ENCODE measurements around the gene CHD9. TPM values are rescaled to one million over a fixed set of nuclear protein-coding genes. Genes with fewer than 3 reads are reported as not detected.

The CHD9 gene
- total RNA-seq, 4 donors from 2014 or later: 97.2 to 141 (median 108) TPM

- no peaks in the 10 kb centered on the region for H3K27me3 ChIP-seq
- no peaks in the 10 kb centered on the region for H3K36me3 ChIP-seq
- no peak overlapping the region for H3K27ac ChIP-seq
- H3K9me3 ChIP-seq: no peaks in the 10 kb centered on the region
- no peak overlapping the region for H3K4me3 ChIP-seq (replicated peaks in 1 of 3)
- 98 to 99% methylated on average over 4 of the region's 4 CpGs for WGBS, 2 donors
- H3K4me1 ChIP-seq: no peaks in the 10 kb centered on the region
- TF ChIP-seq CTCF (IDR thresholded peaks at IDR 0.05) (no peak), POLR2A (IDR thresholded peaks at IDR 0.05) (no peak)
- DNase-seq: no peak
- intact Hi-C loops (cut with DNase I): no loop called here
Measured at GRCh38 chr16:53024045-53024444, 30.7 kb upstream of the CHD9 start.

- TF ChIP-seq CTCF (IDR thresholded peaks at IDR 0.05): no peak
- TF ChIP-seq POLR2A (IDR thresholded peaks at IDR 0.05): no peak
- no peak for DNase-seq
- H3K4me3 ChIP-seq (replicated peaks in 1 of 3): no peak overlapping the region
- no peak overlapping the region for H3K27ac ChIP-seq
- WGBS, 2 donors: 56 to 64% methylated on average over 3 of the region's 3 CpGs
- no peaks in the 10 kb centered on the region for H3K36me3 ChIP-seq
- H3K4me1 ChIP-seq: no peaks in the 10 kb centered on the region
- intact Hi-C loops (cut with DNase I): no loop called here
- no peaks in the 10 kb centered on the region for H3K9me3 ChIP-seq
- H3K27me3 ChIP-seq: no peaks in the 10 kb centered on the region
Measured at GRCh38 chr16:53029971-53030370, 24.8 kb upstream of the CHD9 start.

- Histone ChIP-seq H3K4me3 (replicated peaks in 1 of 3) (no peak overlapping the region), H3K27ac (no peak overlapping the region), H3K27me3 (no peaks in the 10 kb centered on the region), H3K9me3 (no peaks in the 10 kb centered on the region), H3K36me3 (no peaks in the 10 kb centered on the region), H3K4me1 (no peaks in the 10 kb centered on the region)
- DNase-seq: no peak
- WGBS, 2 donors: 66 to 68% methylated on average over 2 of the region's 2 CpGs
- intact Hi-C loops (cut with DNase I): no loop called here
- TF ChIP-seq POLR2A (IDR thresholded peaks at IDR 0.05): no peak
- no peak for TF ChIP-seq CTCF (IDR thresholded peaks at IDR 0.05)
Measured at GRCh38 chr16:53031323-53031942, 23.4 kb upstream of the CHD9 start.

- Histone ChIP-seq H3K27me3 (no peaks in the 10 kb centered on the region), H3K4me1 (no peaks in the 10 kb centered on the region), H3K4me3 (replicated peaks in 1 of 3) (no peak overlapping the region), H3K36me3 (no peaks in the 10 kb centered on the region), H3K27ac (no peak overlapping the region), H3K9me3 (no peaks in the 10 kb centered on the region)
- intact Hi-C loops (cut with DNase I): no loop called here
- 74 to 76% methylated on average over 6 of the region's 6 CpGs for WGBS, 2 donors
- TF ChIP-seq POLR2A (IDR thresholded peaks at IDR 0.05) (no peak), CTCF (IDR thresholded peaks at IDR 0.05) (no peak)
- DNase-seq: no peak
Measured at GRCh38 chr16:53034306-53034705, 20.5 kb upstream of the CHD9 start.

GRCh38 chr16:53035176-53035942 is 19.4 kb upstream of the CHD9 start:
- H3K4me3 ChIP-seq (replicated peaks in 1 of 3): no peak overlapping the region
- 85 to 86% methylated on average over 3 of the region's 3 CpGs for WGBS, 2 donors
- no peaks in the 10 kb centered on the region for H3K27me3 ChIP-seq
- H3K4me1 ChIP-seq: no peaks in the 10 kb centered on the region
- intact Hi-C loops (cut with DNase I): no loop called here
- no peaks in the 10 kb centered on the region for H3K36me3 ChIP-seq
- TF ChIP-seq CTCF (IDR thresholded peaks at IDR 0.05) (no peak), POLR2A (IDR thresholded peaks at IDR 0.05) (no peak)
- no peak overlapping the region for H3K27ac ChIP-seq
- no peak for DNase-seq
- H3K9me3 ChIP-seq: no peaks in the 10 kb centered on the region

Data from thyroid gland (tissue), 4 donors.